Osteoblast (primary cell): ENCODE results near the gene LBH. TPM values are rescaled to one million over a fixed set of nuclear protein-coding genes. Genes with fewer than 3 reads are reported as not detected.

Source experiments
- DNase-seq: peaks from one replicate; pipeline ENCODE4 v3.0.0; 2011; ENCODE audit warnings: low spot score, mixed read lengths; ENCODE audit not compliant: insufficient read length; ENCODE audit errors: missing footprints
- H2AFZ ChIP-seq: 2 replicates; pipeline ENCODE4 v1.6.0; 2011; ENCODE audit warnings: mild to moderate bottlenecking, low read length
- H3K27ac ChIP-seq: 2 replicates; pipeline ENCODE4 v1.5.1; 2011; ENCODE audit warnings: mild to moderate bottlenecking, low read depth, low read length, moderate library complexity
- H3K27me3 ChIP-seq: 2 replicates; pipeline ENCODE4 v1.6.0; 2012; ENCODE audit warnings: mild to moderate bottlenecking, control low read depth, inconsistent platforms, low read length, moderate library complexity; ENCODE audit not compliant: insufficient read depth
- H3K36me3 ChIP-seq: 2 replicates; pipeline ENCODE4 v1.5.1; 2011; ENCODE audit warnings: mild to moderate bottlenecking, low read length, control low read depth, moderate library complexity; ENCODE audit not compliant: insufficient read depth
- H3K4me1 ChIP-seq: 2 replicates; pipeline ENCODE4 v1.5.1; 2011; ENCODE audit warnings: mild to moderate bottlenecking, low read length, control low read depth, moderate library complexity; ENCODE audit not compliant: insufficient read depth
- H3K4me2 ChIP-seq: 2 replicates; pipeline ENCODE4 v1.6.0; 2011; ENCODE audit warnings: mild to moderate bottlenecking, low read length; ENCODE audit not compliant: insufficient read depth
- H3K4me3 ChIP-seq: fragments of 200-600 bp; sonication (generic); 3 replicates; pipeline ENCODE4 v1.5.1; 2012; ENCODE audit warnings: mild to moderate bottlenecking, low read length, inconsistent platforms; ENCODE audit not compliant: insufficient read depth
- H3K79me2 ChIP-seq: 2 replicates; pipeline ENCODE4 v1.6.0; 2012; ENCODE audit warnings: mild to moderate bottlenecking, low read length, control low read depth, inconsistent platforms; ENCODE audit not compliant: insufficient read depth
- H3K9me3 ChIP-seq: 2 replicates; pipeline ENCODE4 v1.5.1; 2011; ENCODE audit warnings: low read depth, low read length, control low read depth
- H4K20me1 ChIP-seq: 2 replicates; pipeline ENCODE4 v1.6.0; 2012; ENCODE audit warnings: mild to moderate bottlenecking, low read length, control low read depth; ENCODE audit not compliant: insufficient read depth
- CTCF ChIP-seq: IDR thresholded peaks from 2 replicates; pipeline ENCODE4 v1.5.1; 2011; ENCODE audit warnings: mild to moderate bottlenecking, low read depth, low read length, moderate library complexity; ENCODE audit errors: extremely low read depth
- total RNA-seq: library from RNA; depleted of rRNA; stranded (reverse); fragments of >200 nt; gene quantifications from 2 replicates; pipeline ENCODE4 v1.2.3, GENCODE V29; 2012

LBH gene
- total RNA-seq, 1 donor, result 270 TPM

DNA sequence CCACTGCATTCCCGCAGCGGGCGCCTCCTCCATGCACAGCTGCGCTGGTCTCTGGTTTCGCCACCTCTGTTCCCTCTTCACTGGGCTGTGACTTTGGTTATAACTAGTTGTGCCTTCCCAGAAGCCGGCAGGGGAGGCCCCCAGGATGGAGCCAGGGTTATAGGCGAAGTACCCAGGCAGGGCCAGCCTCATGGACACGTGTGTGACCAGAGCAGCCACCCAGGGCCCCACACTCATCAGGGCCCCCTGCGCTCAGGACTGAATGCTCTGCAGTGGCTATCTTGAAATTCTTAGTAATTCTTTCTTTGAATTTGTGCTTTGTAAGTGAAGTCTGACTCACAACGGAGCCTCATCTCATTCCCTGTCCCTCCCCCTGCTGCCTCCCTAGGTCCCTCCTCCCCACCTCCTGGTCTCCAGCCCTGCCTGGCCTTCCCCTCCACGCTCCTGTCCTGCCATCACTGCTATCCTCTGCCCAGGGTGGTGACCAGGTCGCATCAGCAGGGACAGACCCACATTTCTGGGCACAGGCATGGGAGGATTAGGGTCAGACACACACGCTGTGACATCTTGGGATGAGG is 38.1 kb upstream of the LBH start:
- H3K27me3 ChIP-seq, result peaks cover 3% of the 10 kb centered on the region
- H3K27ac ChIP-seq, result no peak overlapping the region

DNA sequence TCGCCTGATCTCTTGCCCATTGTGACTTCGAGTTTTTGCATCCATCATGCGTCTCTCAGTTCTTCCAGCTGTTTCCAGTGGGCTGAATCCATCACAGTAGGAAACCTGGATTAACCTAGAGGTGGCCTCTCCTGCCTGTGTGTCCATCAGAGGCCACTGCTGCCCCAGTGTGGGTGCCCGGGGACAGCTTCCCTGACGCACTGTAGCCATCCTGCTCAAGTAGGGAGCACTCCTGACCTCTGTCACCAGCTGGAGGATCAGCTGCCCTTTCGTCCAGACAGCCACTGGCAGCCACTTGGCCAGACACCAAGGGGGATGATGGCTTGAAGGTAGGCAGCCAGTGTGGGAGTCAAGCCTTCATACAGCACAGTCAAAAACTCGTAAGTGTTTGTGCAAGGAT is 36.9 kb upstream of the LBH start:
- Histone ChIP-seq H3K4me2 (no peak overlapping the region), H3K9me3 (no peaks in the 10 kb centered on the region), H3K4me1 (no peaks in the 10 kb centered on the region), H2AFZ (no peak overlapping the region), H4K20me1 (no peaks in the 10 kb centered on the region), H3K4me3 (no peak overlapping the region), H3K27ac (no peak overlapping the region), H3K36me3 (no peaks in the 10 kb centered on the region), H3K27me3 (no peaks in the 10 kb centered on the region), H3K79me2 (no peaks in the 10 kb centered on the region)
- no peak for TF ChIP-seq CTCF
- no peak for DNase-seq

More for the DNA sequence above, 38.1 kb upstream of the LBH start:
- Histone ChIP-seq H3K4me3 (no peak overlapping the region), H4K20me1 (no peaks in the 10 kb centered on the region), H3K9me3 (no peaks in the 10 kb centered on the region), H3K4me2 (no peak overlapping the region), H3K4me1 (no peaks in the 10 kb centered on the region), H3K79me2 (no peaks in the 10 kb centered on the region), H3K36me3 (no peaks in the 10 kb centered on the region), H2AFZ (no peak overlapping the region)
- no peak for TF ChIP-seq CTCF
- no peak for DNase-seq

DNA sequence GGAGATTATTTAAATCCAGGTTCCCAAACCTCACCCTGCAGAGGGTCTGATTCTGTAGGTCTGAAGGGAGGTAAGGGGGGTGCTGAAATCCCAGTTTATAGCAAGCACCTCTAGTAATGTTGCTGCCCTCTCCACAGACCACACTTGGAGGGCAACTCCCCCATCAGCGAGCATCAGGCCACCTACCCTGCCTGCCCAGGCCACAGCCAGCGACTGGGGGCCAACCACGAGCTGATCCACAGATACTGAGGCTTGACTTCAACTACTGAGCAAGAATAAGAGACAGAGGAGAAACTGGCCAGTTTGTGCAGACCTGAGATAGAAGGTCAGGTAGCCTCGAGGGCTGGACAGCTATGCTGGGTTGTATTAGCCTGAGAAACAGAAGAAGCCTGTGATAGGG is 36.3 kb upstream of the LBH start:
- H3K4me3 ChIP-seq, result no peak overlapping the region
- H3K4me2 ChIP-seq, result no peak overlapping the region
- no peaks in the 10 kb centered on the region for H3K4me1 ChIP-seq
- no peak for DNase-seq
- no peak overlapping the region for H3K27ac ChIP-seq
- no peaks in the 10 kb centered on the region for H3K27me3 ChIP-seq
- H2AFZ ChIP-seq, result no peak overlapping the region
- H3K9me3 ChIP-seq, result no peaks in the 10 kb centered on the region
- H3K79me2 ChIP-seq, result no peaks in the 10 kb centered on the region
- TF ChIP-seq CTCF, result no peak
- no peaks in the 10 kb centered on the region for H3K36me3 ChIP-seq
- no peaks in the 10 kb centered on the region for H4K20me1 ChIP-seq

DNA sequence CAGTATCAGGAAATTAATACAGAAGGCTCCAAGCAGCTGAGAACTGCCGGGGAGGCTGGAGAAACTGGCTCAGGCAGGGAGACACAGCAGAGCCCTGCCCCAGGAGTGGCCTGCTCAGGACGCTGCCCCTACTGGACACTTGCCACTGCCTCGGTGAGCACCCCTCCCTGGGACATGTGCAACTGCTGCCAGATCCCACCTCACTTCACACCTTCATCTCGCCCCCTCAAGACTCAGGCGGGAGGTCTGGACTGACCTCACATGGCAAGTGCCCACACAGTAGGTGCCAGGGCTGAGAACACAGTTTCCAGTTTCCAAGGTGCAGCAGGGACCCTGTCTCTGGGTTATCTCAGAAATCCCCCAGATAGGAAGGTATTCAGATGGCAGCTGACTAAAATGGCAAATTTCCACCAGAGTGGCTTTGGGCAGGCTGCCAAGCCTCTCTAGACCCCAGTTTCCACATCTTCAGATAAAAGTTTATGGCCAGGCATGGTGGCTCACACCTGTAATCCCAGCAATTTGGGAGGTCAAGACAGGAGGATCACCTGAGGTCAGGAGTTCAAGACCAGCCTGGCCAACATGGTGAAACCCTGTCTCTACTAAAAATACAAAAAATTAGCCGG is 33.7 kb upstream of the LBH start:
- DNase-seq, result no peak
- no peak for TF ChIP-seq CTCF
- H3K9me3 ChIP-seq, result no peaks in the 10 kb centered on the region

More for the DNA sequence above, 33.7 kb upstream of the LBH start:
- no peak overlapping the region for H3K4me3 ChIP-seq
- H2AFZ ChIP-seq, result no peak overlapping the region
- H3K27me3 ChIP-seq, result no peaks in the 10 kb centered on the region
- no peaks in the 10 kb centered on the region for H3K36me3 ChIP-seq
- H3K4me1 ChIP-seq, result no peaks in the 10 kb centered on the region
- H4K20me1 ChIP-seq, result no peaks in the 10 kb centered on the region
- no peaks in the 10 kb centered on the region for H3K79me2 ChIP-seq
- no peak overlapping the region for H3K4me2 ChIP-seq
- no peak overlapping the region for H3K27ac ChIP-seq
